ENCODE measurements around the gene MTCL1. TPM values are rescaled to one million over a fixed set of nuclear protein-coding genes. Genes with fewer than 3 reads are reported as not detected.

MTCL1 gene
- total RNA-seq, 2 donors from 2014 or later, result 0.64 to 0.95 TPM

GRCh38 chr18:8868779-8869415, 163.5 kb downstream of the MTCL1 start:
- H3K9me3 Mint-ChIP-seq, result no peaks in the 10 kb centered on the region
- ATAC-seq (replicated peaks), result no peak
- no peaks in the 10 kb centered on the region for H3K4me1 Mint-ChIP-seq
- no peak overlapping the region for H3K4me3 Mint-ChIP-seq
- peaks cover 8% of the 10 kb centered on the region for H3K27me3 Mint-ChIP-seq
- no peaks in the 10 kb centered on the region for H3K36me3 Mint-ChIP-seq (ENCODE audit: low read depth)
- H3K27ac Mint-ChIP-seq, result no peak overlapping the region

GRCh38 chr18:8869696-8870095, 164.3 kb downstream of the MTCL1 start:
- no peaks in the 10 kb centered on the region for H3K9me3 Mint-ChIP-seq
- ATAC-seq (replicated peaks), result no peak
- H3K36me3 Mint-ChIP-seq (ENCODE audit: low read depth), result no peaks in the 10 kb centered on the region
- no peak overlapping the region for H3K27ac Mint-ChIP-seq
- H3K27me3 Mint-ChIP-seq, result peaks cover 8% of the 10 kb centered on the region
- H3K4me3 Mint-ChIP-seq, result no peak overlapping the region
- no peaks in the 10 kb centered on the region for H3K4me1 Mint-ChIP-seq

- no peak for ATAC-seq (replicated peaks)
- Mint-ChIP-seq H3K4me3 (no peak overlapping the region), H3K9me3 (no peaks in the 10 kb centered on the region), H3K4me1 (no peaks in the 10 kb centered on the region), H3K27me3 (peaks cover 8% of the 10 kb centered on the region), H3K27ac (no peak overlapping the region), H3K36me3 (ENCODE audit: low read depth) (no peaks in the 10 kb centered on the region)
Observed at GRCh38 chr18:8870528-8870927, 165.2 kb downstream of the MTCL1 start.

GRCh38 chr18:8871489-8871888, 166.1 kb downstream of the MTCL1 start:
- H3K4me3 Mint-ChIP-seq, result no peak overlapping the region
- no peak for ATAC-seq (replicated peaks)
- H3K9me3 Mint-ChIP-seq, result no peaks in the 10 kb centered on the region
- H3K36me3 Mint-ChIP-seq (ENCODE audit: low read depth), result no peaks in the 10 kb centered on the region
- no peak overlapping the region for H3K27ac Mint-ChIP-seq
- H3K27me3 Mint-ChIP-seq, result peaks cover 13% of the 10 kb centered on the region
- no peaks in the 10 kb centered on the region for H3K4me1 Mint-ChIP-seq

- peaks cover 17% of the 10 kb centered on the region for H3K27me3 Mint-ChIP-seq
- H3K27ac Mint-ChIP-seq, result no peak overlapping the region
- no peak overlapping the region for H3K4me3 Mint-ChIP-seq
- ATAC-seq (replicated peaks), result no peak
- no peaks in the 10 kb centered on the region for H3K36me3 Mint-ChIP-seq (ENCODE audit: low read depth)
- no peaks in the 10 kb centered on the region for H3K9me3 Mint-ChIP-seq
- H3K4me1 Mint-ChIP-seq, result no peaks in the 10 kb centered on the region
Observed at GRCh38 chr18:8874872-8875271, 169.5 kb downstream of the MTCL1 start.

- ATAC-seq (replicated peaks), result no peak
- no peaks in the 10 kb centered on the region for H3K4me1 Mint-ChIP-seq
- H3K27ac Mint-ChIP-seq, result no peak overlapping the region
- H3K27me3 Mint-ChIP-seq, result peaks cover 26% of the 10 kb centered on the region
- no peak overlapping the region for H3K4me3 Mint-ChIP-seq
- peaks cover 9% of the 10 kb centered on the region for H3K36me3 Mint-ChIP-seq (ENCODE audit: low read depth)
- H3K9me3 Mint-ChIP-seq, result peaks cover 9% of the 10 kb centered on the region
Observed at GRCh38 chr18:8876887-8877286, 171.5 kb downstream of the MTCL1 start.

- H3K4me3 Mint-ChIP-seq, result no peak overlapping the region
- no peak overlapping the region for H3K27ac Mint-ChIP-seq
- peaks cover 9% of the 10 kb centered on the region for H3K36me3 Mint-ChIP-seq (ENCODE audit: low read depth)
- H3K27me3 Mint-ChIP-seq, result peaks cover 28% of the 10 kb centered on the region
- H3K9me3 Mint-ChIP-seq, result peaks cover 19% of the 10 kb centered on the region
- no peaks in the 10 kb centered on the region for H3K4me1 Mint-ChIP-seq
- ATAC-seq (replicated peaks), result no peak
Observed at GRCh38 chr18:8881103-8881502, 175.7 kb downstream of the MTCL1 start.

Other genes starting within 250 kb of the MTCL1 start
- gene RAB12, start 96.1 kb upstream of the MTCL1 start, total RNA-seq, result 10 to 100 TPM; 10.2 to 11.9 TPM